ENCODE data around the gene ATP1A2.

ATP1A2 gene

GRCh38 chr1:160115545-160116282, at the start of gene ATP1A2:
ATP1A2 (plus strand) TSS chr1:160115759; CDS start chr1:160115862, 103 bp downstream.
- no peak for DNase-seq (ENCODE audit: low spot score)

GRCh38 chr1:160066829-160067745, 48.5 kb upstream of the ATP1A2 start:
- DNase-seq (ENCODE audit: low spot score): peak; percentile 55

- DNase-seq (ENCODE audit: low spot score): peak; percentile 97
Measured at GRCh38 chr1:160068225-160068624, 47.3 kb upstream of the ATP1A2 start.

- DNase-seq (ENCODE audit: low spot score): no peak
Measured at GRCh38 chr1:160069460-160070231, 45.9 kb upstream of the ATP1A2 start, which contains the start of gene KCNJ10. KCNJ10 (minus strand) TSS chr1:160070160; CDS start chr1:160042532, 27,628 bp downstream.

GRCh38 chr1:160070243-160071163, 45.1 kb upstream of the ATP1A2 start:
- DNase-seq (ENCODE audit: low spot score): peak; percentile 95

- DNase-seq (ENCODE audit: low spot score): no peak
Measured at GRCh38 chr1:160071289-160071688, 44.3 kb upstream of the ATP1A2 start.

- no peak for DNase-seq (ENCODE audit: low spot score)
Measured at GRCh38 chr1:160074865-160075264, 40.7 kb upstream of the ATP1A2 start.

- DNase-seq (ENCODE audit: low spot score): no peak
Measured at GRCh38 chr1:160075836-160076235, 39.7 kb upstream of the ATP1A2 start.

GRCh38 chr1:160076295-160076694, 39.3 kb upstream of the ATP1A2 start:
- no peak for DNase-seq (ENCODE audit: low spot score)

GRCh38 chr1:160077486-160077885, 38.1 kb upstream of the ATP1A2 start:
- no peak for DNase-seq (ENCODE audit: low spot score)

- peak; percentile 90 for DNase-seq (ENCODE audit: low spot score)
Measured at GRCh38 chr1:160078512-160079195, 36.9 kb upstream of the ATP1A2 start.

- DNase-seq (ENCODE audit: low spot score): peak; percentile 12
Measured at GRCh38 chr1:160079448-160079847, 36.1 kb upstream of the ATP1A2 start.

- no peak for DNase-seq (ENCODE audit: low spot score)
Measured at GRCh38 chr1:160080381-160081100, 35.0 kb upstream of the ATP1A2 start.

- DNase-seq (ENCODE audit: low spot score): peak; percentile 90
Measured at GRCh38 chr1:160081261-160081936, 34.2 kb upstream of the ATP1A2 start, which contains the start of gene KCNJ9. KCNJ9 (plus strand) TSS chr1:160081538; CDS start chr1:160084031, 2,493 bp downstream.

GRCh38 chr1:160082487-160082886, 33.1 kb upstream of the ATP1A2 start:
- peak; percentile 8 for DNase-seq (ENCODE audit: low spot score)

- DNase-seq (ENCODE audit: low spot score): peak; percentile 14
Measured at GRCh38 chr1:160082926-160083325, 32.6 kb upstream of the ATP1A2 start.

- DNase-seq (ENCODE audit: low spot score): peak; percentile 11
Measured at GRCh38 chr1:160083968-160084770, 31.4 kb upstream of the ATP1A2 start.

- DNase-seq (ENCODE audit: low spot score): no peak
Measured at GRCh38 chr1:160084771-160085321, 30.7 kb upstream of the ATP1A2 start.

Data from pons (tissue), 1 donor.